Hair follicle dermal papilla cell (primary cell): ENCODE measurements around the gene OR2W3. TPM values are rescaled to one million over a fixed set of nuclear protein-coding genes. Genes with fewer than 3 reads are reported as not detected.

Source experiments
- total RNA-seq: library from RNA; depleted of rRNA; stranded (reverse); fragments of >200 nt; gene quantifications from 2 replicates; pipeline ENCODE4 v1.2.3, GENCODE V29; 2012

Gene OR2W3
- 0.65 and 1.7 TPM in 2 replicates for total RNA-seq

DNA sequence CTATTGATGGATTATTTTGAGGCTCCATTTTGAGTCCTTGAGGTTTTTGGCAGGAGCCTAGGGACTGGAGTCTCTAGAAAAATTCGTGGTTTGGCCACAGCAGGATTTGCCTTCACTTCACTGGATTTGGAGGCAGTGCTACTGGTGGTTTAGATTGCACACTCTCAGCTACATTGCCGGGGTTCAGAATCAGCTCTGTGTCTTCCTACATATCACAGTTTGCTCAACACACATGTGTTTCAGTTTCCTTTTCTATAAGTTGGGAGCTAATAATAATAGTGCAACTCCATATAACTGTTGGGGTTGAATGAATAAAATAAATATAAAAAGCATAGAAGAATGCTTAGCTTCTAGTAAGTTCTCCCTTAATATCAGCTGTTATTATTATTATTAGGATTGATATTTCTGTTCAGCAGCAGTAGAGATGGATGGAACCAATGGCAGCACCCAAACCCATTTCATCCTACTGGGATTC is at the start of gene OR2W3:
OR2W3 (plus strand) TSS at position 425 of the 475 bp plus-strand sequence; CDS start at position 425, 0 bp downstream.

GRCh38 chr1:247857069-247857984 is 38.1 kb upstream of the OR2W3 start, which contains the start of gene TRIM58:
Gene TRIM58, plus strand, starts transcription at chr1:247857187. Its CDS starts 60 bp downstream, at chr1:247857247.

GRCh38 chr1:247919952-247920351 is 24.6 kb downstream of the OR2W3 start, which contains the start of gene OR2T8:
Gene OR2T8, plus strand, starts transcription at chr1:247920252. Its CDS starts 766 bp downstream, at chr1:247921018.

GRCh38 chr1:247924868-247925267 is 29.5 kb downstream of the OR2W3 start, which contains the start of gene OR2AJ1:
Gene OR2AJ1, plus strand, starts transcription at chr1:247924889. Its CDS starts 8,880 bp downstream, at chr1:247933769.

Other genes with a start within 250 kb of the OR2W3 start
- gene OR13G1, start 215.8 kb upstream of the OR2W3 start, total RNA-seq: not detected in 2 replicates
- not detected in 2 replicates for gene OR6F1, start 178.9 kb upstream of the OR2W3 start, total RNA-seq
- 0.49 TPM in 1 of 2 replicates, not detected in the other for gene OR14K1, start 157.0 kb upstream of the OR2W3 start, total RNA-seq
- gene OR14A2, start 147.4 kb upstream of the OR2W3 start, total RNA-seq: not detected in 2 replicates
- gene OR1C1, start 135.0 kb upstream of the OR2W3 start, total RNA-seq: not detected in 2 replicates
- gene OR14A16, start 71.5 kb upstream of the OR2W3 start, total RNA-seq: not detected in 2 replicates
- gene OR11L1, start 53.7 kb upstream of the OR2W3 start, total RNA-seq: not detected in 2 replicates
- 1.9 and 2.4 TPM in 2 replicates for gene TRIM58, start 38.4 kb upstream of the OR2W3 start, total RNA-seq
- not detected in 2 replicates for gene OR2T8, start 24.7 kb downstream of the OR2W3 start, total RNA-seq
- gene OR2AJ1, start 29.3 kb downstream of the OR2W3 start, total RNA-seq: not detected in 2 replicates
- 0.97 TPM in 1 of 2 replicates, not detected in the other for gene OR2L8, start 53.3 kb downstream of the OR2W3 start, total RNA-seq
- gene OR2AK2, start 69.6 kb downstream of the OR2W3 start, total RNA-seq: 0.49 TPM in 1 of 2 replicates, not detected in the other
- gene OR2L5, start 118.1 kb downstream of the OR2W3 start, total RNA-seq: 0.12 and 0.32 TPM in 2 replicates
- gene OR2L2, start 134.5 kb downstream of the OR2W3 start, total RNA-seq: under 0.01 TPM in 1 of 2 replicates, not detected in the other
- 0.16 TPM in 1 of 2 replicates, not detected in the other for gene OR2L3, start 151.2 kb downstream of the OR2W3 start, total RNA-seq
- 0.16 TPM in 1 of 2 replicates, not detected in the other for gene OR2L13, start 199.6 kb downstream of the OR2W3 start, total RNA-seq
- gene OR2M5, start 249.6 kb downstream of the OR2W3 start, total RNA-seq: not detected in 2 replicates